Measurements from ENCODE around the gene HIPK1. TPM values are rescaled to one million over a fixed set of nuclear protein-coding genes. Genes with fewer than 3 reads are reported as not detected.

The HIPK1 gene
- total and polyA plus RNA-seq, 10 of the 15 experiments (the other 5 are each of a cell fraction or from before 2014, with no cell fraction given): 4.2 to 33.9 (median 11.4) TPM

DNA sequence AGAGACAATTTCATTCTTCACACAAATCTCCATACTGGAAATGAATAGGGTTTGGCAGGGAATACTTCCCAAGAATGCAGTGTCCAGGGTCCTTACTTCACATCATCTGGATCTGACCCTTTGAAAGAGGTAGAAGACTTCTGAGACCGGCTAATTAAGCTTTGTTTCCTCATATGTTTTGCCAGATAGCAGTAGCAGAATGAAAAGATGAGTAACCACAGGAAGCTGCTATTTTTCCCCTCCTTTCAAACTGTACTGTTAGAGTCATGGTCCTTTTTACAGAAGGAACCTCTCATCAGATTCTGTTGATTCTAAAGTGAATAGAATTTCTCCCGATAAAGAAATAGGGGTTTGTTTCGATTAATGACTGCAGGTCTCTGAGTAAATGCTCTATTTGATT lies 48.8 kb downstream of the HIPK1 start:
- H3K27me3 ChIP-seq (replicated peaks in 1 of 2; ENCODE audit: control insufficient read depth in 2 of 2, insufficient read depth in 2 of 2, low read length in 1 of 2): no peaks in the 10 kb centered on the region
- FAIRE-seq (no peak), ATAC-seq (no peak), DNase-seq (ENCODE audit: low read depth, low spot score) (no peak)
- WGBS (ENCODE audit: insufficient coverage, insufficient replicate concordance, low lambda C conversion rate, missing lambda C conversion rate): 59% methylated on average over 3 of the region's 3 CpGs
- ChIA-PET CTCF (interaction anchor here (0.8 to 8.7 kb wide), 16 partner anchors 11 to 305 kb away, joined by 3 to 235 read pairs (median 4); partner anchors contain the start of gene HIPK1), SMC1A (ENCODE audit: uncharacterized antibody, unreplicated experiment) (interaction anchor here (0.7 to 8.4 kb wide), 17 partner anchors 10 to 306 kb away, joined by 3 to 157 read pairs (median 4); partner anchors contain the start of gene AP4B1), POLR2A (no interaction called here), RAD21 (ENCODE audit: unreplicated experiment) (interaction anchor here (1.0 to 6.9 kb wide), 7 partner anchors 10 to 830 kb away, joined by 3 to 96 read pairs (median 4); no protein-coding TSS in a partner anchor)
- H3K9me3 ChIP-seq (replicated peaks; ENCODE audit: control insufficient read depth, insufficient read depth, low read length): no peaks in the 10 kb centered on the region
- H2AFZ ChIP-seq (ENCODE audit: control insufficient read depth, low read depth, low read length): no peak overlapping the region
- no peaks in the 10 kb centered on the region for H4K20me1 ChIP-seq (ENCODE audit: control insufficient read depth, insufficient read depth)
- peaks cover 3% of the 10 kb centered on the region; the same call in 1 of the 2 replicates for H3K4me1 ChIP-seq (ENCODE audit: control insufficient read depth, insufficient read depth, low read length)
- H3K79me2 ChIP-seq (ENCODE audit: control insufficient read depth, insufficient read depth, low read length): no peaks in the 10 kb centered on the region
- BruUV-seq (replicated peaks): no TSS peak
- H3K4me2 ChIP-seq (ENCODE audit: control insufficient read depth, insufficient read depth): no peak overlapping the region
- no peak for TF ChIP-seq HDGF (IDR thresholded peaks at IDR 0.05)
- TF ChIP-seq NR2C2 (IDR thresholded peaks at IDR 0.05; ENCODE audit: borderline replicate concordance, control insufficient read depth, insufficient read length, low read depth): no peak
- TF ChIP-seq MEF2B (IDR thresholded peaks at IDR 0.05; ENCODE audit: partially characterized antibody, poor library complexity, severe bottlenecking): no peak
- intact Hi-C loops (cut with micrococcal nuclease; ENCODE audit: unreplicated experiment): loop anchor here (1.0 to 5.0 kb wide), 3 partner anchors 141 to 305 kb away; no protein-coding TSS in a partner anchor
- peaks cover 2 to 3% of the 10 kb centered on the region in 2 experiments for H3K36me3 ChIP-seq (ENCODE audit: control insufficient read depth in 2 of 2, insufficient read depth in 2 of 2, low read length in 1 of 2)
- no peak overlapping the region for H3K9ac ChIP-seq (ENCODE audit: control insufficient read depth, insufficient read depth, low read length)
- in situ Hi-C loops (cut with MboI): loop anchor here (10.0 kb wide), 1 partner anchor 577 kb away; no protein-coding TSS in a partner anchor
- H3K27ac ChIP-seq (ENCODE audit: control insufficient read depth, insufficient read depth): no peak overlapping the region
- no peak overlapping the region for H3K4me3 ChIP-seq

DNA sequence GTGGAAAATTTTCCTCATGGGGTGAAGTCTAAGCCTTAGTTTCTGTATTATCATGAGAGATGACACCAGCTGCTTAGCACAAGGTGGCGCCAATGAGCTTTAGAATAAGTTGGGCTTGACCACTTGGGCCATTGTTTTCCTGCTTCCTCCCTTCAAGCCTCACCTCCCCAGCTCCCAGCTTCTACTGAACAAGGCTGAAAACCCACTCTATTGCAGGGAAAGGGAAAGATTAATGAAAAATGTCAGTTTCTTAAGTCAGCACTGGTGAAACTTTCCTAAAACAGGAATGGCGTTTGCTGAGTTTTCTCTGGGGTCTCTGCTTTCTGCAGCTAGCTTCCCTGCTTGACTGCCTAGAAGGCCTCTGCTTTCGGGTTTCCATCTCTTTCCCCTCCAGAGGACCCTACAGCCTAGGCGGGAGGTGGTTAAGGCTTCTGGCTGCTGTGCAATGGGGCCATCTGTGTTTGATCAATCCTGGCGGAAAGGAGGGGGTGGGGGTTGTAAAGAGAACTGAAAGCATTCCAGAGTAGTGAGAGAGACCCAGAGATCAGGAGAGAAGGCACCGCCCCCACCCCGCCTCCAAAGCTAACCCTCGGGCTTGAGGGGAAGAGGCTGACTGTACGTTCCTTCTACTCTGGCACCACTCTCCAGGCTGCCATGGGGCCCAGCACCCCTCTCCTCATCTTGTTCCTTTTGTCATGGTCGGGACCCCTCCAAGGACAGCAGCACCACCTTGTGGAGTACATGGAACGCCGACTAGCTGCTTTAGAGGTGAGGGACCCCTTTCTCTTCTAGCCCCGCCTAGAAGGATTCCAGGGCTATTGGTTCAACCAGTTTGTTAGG lies 50.0 kb downstream of the HIPK1 start, which contains the start of gene OLFML3:
Gene OLFML3, plus strand, starts transcription at position 612 of the 840 bp plus-strand sequence. Its CDS starts 43 bp downstream, at position 655.
- DNase-seq (ENCODE audit: low read depth, low spot score) (peak; percentile 31), ATAC-seq (peak; percentile 86), FAIRE-seq (peak; percentile 98)
- ChIA-PET RAD21 (ENCODE audit: unreplicated experiment) (interaction anchor here (0.8 to 6.9 kb wide), 15 partner anchors 9 to 831 kb away, joined by 3 to 96 read pairs (median 4); partner anchors contain the start of gene HIPK1), POLR2A (no interaction called here), CTCF (interaction anchor here (0.6 to 8.7 kb wide), 31 partner anchors 9 to 580 kb away, joined by 3 to 235 read pairs (median 3); no protein-coding TSS in a partner anchor), SMC1A (ENCODE audit: uncharacterized antibody, unreplicated experiment) (interaction anchor here (0.6 to 8.4 kb wide), 24 partner anchors 11 to 599 kb away, joined by 3 to 157 read pairs (median 3); no protein-coding TSS in a partner anchor)
- Histone ChIP-seq H4K20me1 (ENCODE audit: control insufficient read depth, insufficient read depth) (no peaks in the 10 kb centered on the region), H3K79me2 (ENCODE audit: control insufficient read depth, insufficient read depth, low read length) (no peaks in the 10 kb centered on the region), H3K9me3 (replicated peaks; ENCODE audit: control insufficient read depth, insufficient read depth, low read length) (no peaks in the 10 kb centered on the region), H3K4me2 (ENCODE audit: control insufficient read depth, insufficient read depth) (no peak within 1 kb of the TSS), H3K27me3 (replicated peaks in 1 of 2; ENCODE audit: control insufficient read depth in 2 of 2, insufficient read depth in 2 of 2, low read length in 1 of 2) (no peaks in the 10 kb centered on the region), H2AFZ (ENCODE audit: control insufficient read depth, low read depth, low read length) (no peak within 1 kb of the TSS), H3K9ac (ENCODE audit: control insufficient read depth, insufficient read depth, low read length) (no peak within 1 kb of the TSS), H3K4me1 (ENCODE audit: control insufficient read depth, insufficient read depth, low read length) (peaks cover 3% of the 10 kb centered on the region; the same call in 1 of the 2 replicates), H3K27ac (ENCODE audit: control insufficient read depth, insufficient read depth) (no peak within 1 kb of the TSS), H3K36me3 (ENCODE audit: control insufficient read depth in 2 of 2, insufficient read depth in 2 of 2, low read length in 1 of 2) (peaks cover 0 to 3% of the 10 kb centered on the region in 2 experiments; a peak in 2 of 4 replicates), H3K4me3 (no peak within 1 kb of the TSS)
- 57% methylated on average over 13 of the region's 13 CpGs for WGBS (ENCODE audit: insufficient coverage, insufficient replicate concordance, low lambda C conversion rate, missing lambda C conversion rate)
- BruUV-seq (replicated peaks): no TSS peak
- intact Hi-C loops (cut with micrococcal nuclease; ENCODE audit: unreplicated experiment) (loop anchor here (1.0 to 5.0 kb wide), 3 partner anchors 142 to 304 kb away; no protein-coding TSS in a partner anchor), in situ Hi-C loops (cut with MboI) (loop anchor here (10.0 kb wide), 1 partner anchor 576 kb away; no protein-coding TSS in a partner anchor)
- TF ChIP-seq NR2F1 (conservative IDR thresholded peaks at IDR 0.05): no peak
- TF ChIP-seq NR2C1 (IDR thresholded peaks at IDR 0.05): no peak
- TF ChIP-seq ZNF274 (IDR thresholded peaks at IDR 0.05; ENCODE audit: insufficient read depth, insufficient read length): no peak
- TF ChIP-seq, protein P1, sequence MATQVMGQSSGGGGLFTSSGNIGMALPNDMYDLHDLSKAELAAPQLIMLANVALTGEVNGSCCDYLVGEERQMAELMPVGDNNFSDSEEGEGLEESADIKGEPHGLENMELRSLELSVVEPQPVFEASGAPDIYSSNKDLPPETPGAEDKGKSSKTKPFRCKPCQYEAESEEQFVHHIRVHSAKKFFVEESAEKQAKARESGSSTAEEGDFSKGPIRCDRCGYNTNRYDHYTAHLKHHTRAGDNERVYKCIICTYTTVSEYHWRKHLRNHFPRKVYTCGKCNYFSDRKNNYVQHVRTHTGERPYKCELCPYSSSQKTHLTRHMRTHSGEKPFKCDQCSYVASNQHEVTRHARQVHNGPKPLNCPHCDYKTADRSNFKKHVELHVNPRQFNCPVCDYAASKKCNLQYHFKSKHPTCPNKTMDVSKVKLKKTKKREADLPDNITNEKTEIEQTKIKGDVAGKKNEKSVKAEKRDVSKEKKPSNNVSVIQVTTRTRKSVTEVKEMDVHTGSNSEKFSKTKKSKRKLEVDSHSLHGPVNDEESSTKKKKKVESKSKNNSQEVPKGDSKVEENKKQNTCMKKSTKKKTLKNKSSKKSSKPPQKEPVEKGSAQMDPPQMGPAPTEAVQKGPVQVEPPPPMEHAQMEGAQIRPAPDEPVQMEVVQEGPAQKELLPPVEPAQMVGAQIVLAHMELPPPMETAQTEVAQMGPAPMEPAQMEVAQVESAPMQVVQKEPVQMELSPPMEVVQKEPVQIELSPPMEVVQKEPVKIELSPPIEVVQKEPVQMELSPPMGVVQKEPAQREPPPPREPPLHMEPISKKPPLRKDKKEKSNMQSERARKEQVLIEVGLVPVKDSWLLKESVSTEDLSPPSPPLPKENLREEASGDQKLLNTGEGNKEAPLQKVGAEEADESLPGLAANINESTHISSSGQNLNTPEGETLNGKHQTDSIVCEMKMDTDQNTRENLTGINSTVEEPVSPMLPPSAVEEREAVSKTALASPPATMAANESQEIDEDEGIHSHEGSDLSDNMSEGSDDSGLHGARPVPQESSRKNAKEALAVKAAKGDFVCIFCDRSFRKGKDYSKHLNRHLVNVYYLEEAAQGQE (IDR thresholded peaks at IDR 0.05; ENCODE audit: low read depth, low read length): no peak
- TF ChIP-seq POLR2A (IDR thresholded peaks at IDR 0.05; ENCODE audit: low read depth, low read length): no peak
- no peak for TF ChIP-seq SMAD5 (IDR thresholded peaks at IDR 0.05; ENCODE audit: low read depth)
- peak in 1 of 2 experiments; percentile 59; a peak in 1 of 4 replicates for TF ChIP-seq ETV6 (conservative IDR thresholded peaks at IDR 0.05 in 1 of 2, IDR thresholded peaks at IDR 0.05 in 1 of 2; ENCODE audit: borderline replicate concordance in 1 of 2, low read depth in 1 of 2)
- TF ChIP-seq CBFB (IDR thresholded peaks at IDR 0.05; ENCODE audit: low read depth): 0 out of 2 replicates have a peak, but pooled peaks have one; percentile 5
- TF ChIP-seq ATF7 (IDR thresholded peaks at IDR 0.05; ENCODE audit: low read depth): no peak

All from GM12878 (cell line).